ENCODE data around the gene BCLAF1. TPM values are rescaled to one million over a fixed set of nuclear protein-coding genes. Genes with fewer than 3 reads are reported as not detected.

Gene BCLAF1
- total and polyA plus RNA-seq, 9 of the 15 experiments (the other 6 are each of a cell fraction or from before 2014, with no cell fraction given): 65.4 to 286 (median 165) TPM

GRCh38 chr6:136249811-136250685 is 39.6 kb downstream of the BCLAF1 start, which contains the start of gene MTFR2 (continued):
- TF ChIP-seq, protein P1, sequence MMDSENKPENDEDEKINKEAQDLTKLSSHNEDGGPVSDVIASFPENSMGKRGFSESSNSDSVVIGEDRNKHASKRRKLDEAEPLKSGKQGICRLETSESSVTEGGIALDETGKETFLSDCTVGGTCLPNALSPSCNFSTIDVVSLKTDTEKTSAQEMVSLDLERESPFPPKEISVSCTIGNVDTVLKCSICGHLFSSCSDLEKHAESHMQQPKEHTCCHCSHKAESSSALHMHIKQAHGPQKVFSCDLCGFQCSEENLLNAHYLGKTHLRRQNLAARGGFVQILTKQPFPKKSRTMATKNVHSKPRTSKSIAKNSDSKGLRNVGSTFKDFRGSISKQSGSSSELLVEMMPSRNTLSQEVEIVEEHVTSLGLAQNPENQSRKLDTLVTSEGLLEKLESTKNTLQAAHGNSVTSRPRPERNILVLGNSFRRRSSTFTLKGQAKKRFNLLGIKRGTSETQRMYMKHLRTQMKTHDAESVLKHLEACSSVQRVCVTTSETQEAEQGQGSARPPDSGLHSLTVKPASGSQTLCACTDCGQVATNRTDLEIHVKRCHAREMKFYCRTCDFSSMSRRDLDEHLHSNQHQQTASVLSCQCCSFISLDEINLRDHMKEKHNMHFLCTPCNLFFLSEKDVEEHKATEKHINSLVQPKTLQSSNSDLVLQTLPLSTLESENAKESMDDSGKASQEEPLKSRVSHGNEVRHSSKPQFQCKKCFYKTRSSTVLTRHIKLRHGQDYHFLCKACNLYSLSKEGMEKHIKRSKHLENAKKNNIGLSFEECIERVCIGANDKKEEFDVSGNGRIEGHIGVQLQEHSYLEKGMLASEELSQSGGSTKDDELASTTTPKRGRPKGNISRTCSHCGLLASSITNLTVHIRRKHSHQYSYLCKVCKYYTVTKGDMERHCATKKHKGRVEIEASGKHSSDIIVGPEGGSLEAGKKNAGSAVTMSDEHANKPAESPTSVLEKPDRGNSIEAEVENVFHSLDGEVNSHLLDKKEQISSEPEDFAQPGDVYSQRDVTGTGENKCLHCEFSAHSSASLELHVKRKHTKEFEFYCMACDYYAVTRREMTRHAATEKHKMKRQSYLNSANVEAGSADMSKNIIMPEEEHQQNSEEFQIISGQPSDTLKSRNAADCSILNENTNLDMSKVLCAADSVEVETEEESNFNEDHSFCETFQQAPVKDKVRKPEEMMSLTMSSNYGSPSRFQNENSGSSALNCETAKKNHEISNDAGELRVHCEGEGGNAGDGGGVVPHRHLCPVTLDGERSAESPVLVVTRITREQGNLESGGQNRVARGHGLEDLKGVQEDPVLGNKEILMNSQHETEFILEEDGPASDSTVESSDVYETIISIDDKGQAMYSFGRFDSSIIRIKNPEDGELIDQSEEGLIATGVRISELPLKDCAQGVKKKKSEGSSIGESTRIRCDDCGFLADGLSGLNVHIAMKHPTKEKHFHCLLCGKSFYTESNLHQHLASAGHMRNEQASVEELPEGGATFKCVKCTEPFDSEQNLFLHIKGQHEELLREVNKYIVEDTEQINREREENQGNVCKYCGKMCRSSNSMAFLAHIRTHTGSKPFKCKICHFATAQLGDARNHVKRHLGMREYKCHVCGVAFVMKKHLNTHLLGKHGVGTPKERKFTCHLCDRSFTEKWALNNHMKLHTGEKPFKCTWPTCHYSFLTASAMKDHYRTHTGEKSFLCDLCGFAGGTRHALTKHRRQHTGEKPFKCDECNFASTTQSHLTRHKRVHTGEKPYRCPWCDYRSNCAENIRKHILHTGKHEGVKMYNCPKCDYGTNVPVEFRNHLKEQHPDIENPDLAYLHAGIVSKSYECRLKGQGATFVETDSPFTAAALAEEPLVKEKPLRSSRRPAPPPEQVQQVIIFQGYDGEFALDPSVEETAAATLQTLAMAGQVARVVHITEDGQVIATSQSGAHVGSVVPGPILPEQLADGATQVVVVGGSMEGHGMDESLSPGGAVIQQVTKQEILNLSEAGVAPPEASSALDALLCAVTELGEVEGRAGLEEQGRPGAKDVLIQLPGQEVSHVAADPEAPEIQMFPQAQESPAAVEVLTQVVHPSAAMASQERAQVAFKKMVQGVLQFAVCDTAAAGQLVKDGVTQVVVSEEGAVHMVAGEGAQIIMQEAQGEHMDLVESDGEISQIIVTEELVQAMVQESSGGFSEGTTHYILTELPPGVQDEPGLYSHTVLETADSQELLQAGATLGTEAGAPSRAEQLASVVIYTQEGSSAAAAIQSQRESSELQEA (IDR thresholded peaks at IDR 0.05; ENCODE audit: low read depth): peak; percentile 93
- TF ChIP-seq IFI16 (CRISPR knock-in tag; IDR thresholded peaks at IDR 0.05) (no peak), NFE2 (IDR thresholded peaks at IDR 0.05; ENCODE audit: low read depth) (no peak), ZNF174 (CRISPR knock-in tag; IDR thresholded peaks at IDR 0.05) (0 out of 2 replicates have a peak, but pooled peaks have one; percentile 35), FOXK1 (CRISPR knock-in tag; IDR thresholded peaks at IDR 0.05; ENCODE audit: borderline replicate concordance) (peak; percentile 93), KLF10 (CRISPR knock-in tag; IDR thresholded peaks at IDR 0.05) (no peak), ZBTB12 (CRISPR knock-in tag; IDR thresholded peaks at IDR 0.05) (peak; percentile 83), ZNF121 (CRISPR knock-in tag; conservative IDR thresholded peaks at IDR 0.05) (peak; percentile 96), MECOM (CRISPR knock-in tag; IDR thresholded peaks at IDR 0.05) (no peak), RNF219 (CRISPR knock-in tag; IDR thresholded peaks at IDR 0.05) (no peak), SMARCA4 (IDR thresholded peaks at IDR 0.05) (0 out of 2 replicates have a peak, but pooled peaks have one; percentile 14), BRD9 (IDR thresholded peaks at IDR 0.05; ENCODE audit: low read depth, partially characterized antibody) (no peak), ELF2 (CRISPR knock-in tag; IDR thresholded peaks at IDR 0.05) (peak; percentile 100)
